G401 (cell line): Measurements from ENCODE around the gene ADAMTSL5. TPM values are rescaled to one million over a fixed set of nuclear protein-coding genes. Genes with fewer than 3 reads are reported as not detected.
A peak's percentile ranks its signal among the peaks of the same experiment; 100 is the strongest.
"Not testable (repeated sequence)": the region's sequence is repeated elsewhere in the genome, so short reads cannot be mapped to it uniquely, and the experiment has no call there.

Experiments
- DNase-seq: peaks from one replicate; pipeline ENCODE4 v3.0.0-alpha.2; 2015; ENCODE audit warnings: low spot score
- in situ Hi-C: cut with HindIII; loops from 2 replicates; pipeline ENCODE4 v1.10.0; 2016; ENCODE audit warnings: low sequenced_read_pairs, mixed read lengths
- total RNA-seq: library from RNA; depleted of rRNA; stranded (reverse); fragments of >200 nt; shearing (Covaris generic); gene quantifications from 2 replicates; pipeline ENCODE4 v1.2.3, GENCODE V29; 2014

The ADAMTSL5 gene
- total RNA-seq, 1 experiment from 2014 or later = 2.1 TPM

DNA sequence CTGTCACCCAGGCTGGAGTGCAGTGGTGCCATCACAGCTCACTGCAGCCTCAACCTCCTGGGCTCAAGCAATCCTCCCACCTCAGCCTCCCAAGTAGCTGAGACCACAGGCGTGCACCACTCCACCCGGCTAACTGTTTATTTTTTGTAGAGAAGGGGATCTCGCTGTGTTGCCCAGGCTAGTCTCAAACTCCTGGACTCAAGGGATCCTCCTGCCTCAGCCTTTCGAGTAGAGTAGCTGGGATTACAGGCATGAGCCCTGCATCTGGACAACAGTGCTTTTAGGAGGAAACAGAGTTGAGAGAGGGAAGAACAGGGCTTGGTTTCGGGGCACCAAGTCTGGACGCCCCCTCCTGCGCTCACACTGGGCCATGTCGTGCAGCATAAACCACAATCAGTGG, 7.0 kb upstream of the ADAMTSL5 start:
- in situ Hi-C loops, DNase-seq: not testable (repeated sequence)

DNA sequence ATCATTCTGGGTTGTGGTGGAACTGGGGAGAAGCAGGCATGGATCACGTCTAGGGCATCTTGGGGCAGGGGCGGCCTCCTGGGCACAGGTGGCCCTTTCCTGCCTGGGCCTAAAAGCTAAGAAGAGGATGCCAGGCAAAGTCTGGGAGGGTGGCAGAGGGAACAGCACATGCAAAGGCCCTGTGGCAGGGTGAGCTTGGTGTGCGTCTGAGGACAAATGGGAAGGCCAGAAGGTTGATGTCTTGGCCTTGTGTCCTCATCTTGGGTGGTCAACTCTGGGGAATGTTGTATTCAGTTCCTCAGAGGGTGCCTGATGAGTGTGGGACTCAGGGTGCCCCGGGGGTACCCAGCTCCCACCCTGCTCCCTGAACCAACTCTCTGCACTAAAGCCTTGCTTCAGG, 5.7 kb upstream of the ADAMTSL5 start:
- no peak for DNase-seq
- in situ Hi-C loops = no loop called here

DNA sequence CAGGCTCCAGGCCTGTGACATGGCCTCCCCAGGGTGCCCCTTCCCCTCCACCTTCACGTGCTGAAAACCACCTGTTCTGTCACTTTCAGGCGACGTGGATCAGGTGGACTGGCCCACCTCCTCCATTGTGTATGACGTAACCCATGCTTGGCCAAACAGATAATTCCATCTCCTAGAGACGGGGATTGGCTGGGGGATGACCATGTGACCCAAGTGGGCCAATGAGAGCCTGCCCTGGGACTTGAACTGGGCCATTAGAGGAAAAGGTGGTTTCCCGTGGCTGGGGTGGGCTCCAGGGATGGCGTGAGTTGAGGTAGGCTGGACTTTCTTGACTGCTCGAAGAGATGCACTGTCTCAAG, 3.6 kb upstream of the ADAMTSL5 start:
- in situ Hi-C loops = no loop called here
- no peak for DNase-seq

DNA sequence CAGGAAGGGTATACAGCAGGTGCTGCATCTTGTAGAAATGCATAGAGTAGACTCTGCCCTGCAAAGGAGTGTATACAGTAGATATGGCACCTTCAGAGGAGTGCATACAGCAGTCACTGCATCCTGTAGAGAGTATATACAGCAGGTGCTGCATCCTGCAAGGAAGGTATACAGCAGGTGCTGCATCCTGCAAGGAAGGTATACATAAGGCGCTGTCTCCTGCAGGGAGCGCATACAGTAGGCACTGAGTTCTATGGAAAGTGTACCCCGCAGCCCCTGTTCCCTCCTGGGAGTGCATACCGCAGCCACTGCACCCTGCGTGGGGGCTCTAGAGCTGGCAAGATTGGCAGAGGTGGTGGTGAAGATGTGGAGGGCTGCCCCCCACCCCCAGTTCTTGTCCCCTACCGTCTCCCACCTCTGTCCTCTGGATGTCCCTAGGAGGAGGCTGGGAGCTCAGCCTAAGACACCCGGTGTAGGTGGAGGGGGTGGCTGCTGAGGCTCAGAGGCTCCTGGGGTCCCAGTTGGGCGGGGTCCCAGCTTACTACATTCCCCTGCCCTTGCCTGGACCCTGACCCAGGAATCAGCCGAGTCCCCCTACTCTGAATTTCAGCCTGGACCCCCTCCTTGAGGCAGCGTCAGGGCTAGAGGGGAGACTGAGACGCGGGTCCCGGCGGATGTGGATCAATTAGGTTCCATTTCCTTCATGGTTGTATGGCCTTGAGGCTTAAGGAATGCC, 2.3 kb upstream of the ADAMTSL5 start:
- no peak for DNase-seq

DNA sequence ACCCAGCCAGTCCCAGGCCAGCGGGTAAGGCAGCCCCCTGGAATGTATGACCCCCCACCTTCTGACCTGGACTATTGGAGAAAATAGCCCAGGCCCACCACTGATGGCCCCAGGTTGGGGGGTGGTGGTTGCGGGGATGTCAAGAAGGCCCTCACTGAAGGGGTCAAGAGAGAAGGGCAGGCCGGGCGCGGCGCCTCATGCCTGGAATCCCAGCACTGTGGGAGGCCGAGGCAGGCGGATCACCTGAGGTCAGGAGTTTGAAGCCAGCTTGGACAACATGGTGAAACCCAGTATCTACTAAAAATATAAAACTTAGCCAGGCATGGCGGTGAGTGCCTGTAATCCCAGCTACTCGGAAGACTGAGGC, 1.5 kb upstream of the ADAMTSL5 start:
- in situ Hi-C loops = no loop called here
- DNase-seq = no peak

More for the DNA sequence above, 2.3 kb upstream of the ADAMTSL5 start:
- in situ Hi-C loops = no loop called here

DNA sequence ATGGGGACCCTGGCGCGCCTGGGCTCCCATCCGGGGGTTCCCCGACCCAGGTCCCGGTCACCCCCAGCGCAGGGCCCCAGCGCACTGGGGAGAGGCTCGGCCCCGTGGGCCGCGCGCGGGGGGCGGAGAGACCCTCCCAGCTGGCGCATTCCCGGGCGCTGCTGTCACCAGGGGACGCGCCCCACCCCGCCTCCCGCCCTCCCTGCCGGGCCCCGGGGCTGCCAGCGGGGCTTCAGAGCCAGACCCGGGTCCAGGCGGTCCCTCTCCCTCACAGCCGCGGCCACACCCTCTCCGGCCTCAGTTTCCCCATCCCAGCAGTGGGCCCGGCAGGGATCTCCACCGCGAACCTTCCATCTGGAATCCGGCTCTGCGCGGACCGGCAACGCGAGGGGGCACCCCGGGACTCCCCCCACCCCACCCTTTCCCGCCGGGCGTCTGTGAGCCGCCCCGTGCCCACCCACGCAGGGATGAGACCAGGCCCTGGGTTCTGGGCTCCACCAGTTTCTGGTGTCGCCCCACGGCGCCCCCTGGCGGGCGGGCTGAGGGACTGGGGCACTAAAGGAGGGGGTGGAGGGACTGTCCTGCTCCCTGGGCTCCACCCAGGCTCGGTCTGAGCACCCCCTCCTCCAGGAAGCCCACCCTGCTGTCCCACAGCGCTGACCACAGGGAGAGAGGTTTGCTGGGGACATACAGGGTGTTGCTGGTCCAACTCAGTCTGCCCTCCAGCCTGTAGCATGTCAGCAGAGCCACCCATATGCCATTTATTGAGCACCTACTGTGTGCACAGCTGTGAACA, 878 bp upstream of the ADAMTSL5 start:
- no peak for DNase-seq
- in situ Hi-C loops = no loop called here

DNA sequence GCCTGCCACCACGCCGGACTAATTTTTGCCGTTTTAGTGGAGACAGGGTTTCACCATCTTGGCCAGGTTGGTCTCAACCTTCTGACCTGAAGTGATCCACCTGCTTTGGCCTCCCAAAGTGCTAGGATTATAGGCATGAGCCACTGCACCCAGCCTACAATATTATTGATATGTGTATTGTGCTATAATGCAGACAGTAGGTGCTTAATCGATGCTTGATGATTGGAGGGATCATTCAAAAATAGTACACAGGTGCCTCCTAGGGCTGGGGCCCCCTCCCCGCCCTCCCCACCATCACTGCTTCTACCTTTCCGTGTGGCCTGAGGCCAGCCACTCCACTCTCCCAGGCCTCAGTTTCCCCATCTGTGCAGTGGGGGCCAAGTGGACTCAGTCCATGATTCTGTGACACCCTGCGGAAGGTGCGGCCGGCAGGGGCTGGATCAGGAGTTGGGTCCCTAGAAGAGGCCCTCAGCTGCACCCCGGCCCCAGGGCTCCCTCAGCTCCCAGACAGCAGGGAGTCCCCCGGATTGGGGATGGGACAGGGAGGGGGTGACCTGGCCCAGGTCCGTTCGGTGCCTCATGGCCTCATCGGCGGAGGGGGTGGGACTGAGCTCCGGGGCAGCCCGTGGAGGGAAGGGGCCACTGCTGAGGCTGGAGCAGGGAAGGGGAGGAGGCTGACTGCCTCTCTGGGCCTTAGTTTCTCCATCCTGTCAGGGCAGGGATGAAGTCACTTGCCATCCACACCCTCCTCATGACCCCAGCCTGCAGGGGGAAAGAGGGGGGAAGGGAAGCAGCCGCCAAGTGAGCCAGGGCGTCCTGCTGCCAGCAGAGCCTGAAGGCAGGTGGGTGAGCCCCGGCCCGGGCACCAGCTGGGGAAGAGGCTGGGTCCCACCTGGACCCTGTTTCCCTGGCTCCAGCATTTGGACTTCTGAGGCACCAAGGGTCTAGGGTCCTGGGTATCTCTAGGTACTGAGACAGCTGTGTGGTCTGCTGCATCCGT, 1.2 kb downstream of the ADAMTSL5 start:
- in situ Hi-C loops = no loop called here
- no peak for DNase-seq

DNA sequence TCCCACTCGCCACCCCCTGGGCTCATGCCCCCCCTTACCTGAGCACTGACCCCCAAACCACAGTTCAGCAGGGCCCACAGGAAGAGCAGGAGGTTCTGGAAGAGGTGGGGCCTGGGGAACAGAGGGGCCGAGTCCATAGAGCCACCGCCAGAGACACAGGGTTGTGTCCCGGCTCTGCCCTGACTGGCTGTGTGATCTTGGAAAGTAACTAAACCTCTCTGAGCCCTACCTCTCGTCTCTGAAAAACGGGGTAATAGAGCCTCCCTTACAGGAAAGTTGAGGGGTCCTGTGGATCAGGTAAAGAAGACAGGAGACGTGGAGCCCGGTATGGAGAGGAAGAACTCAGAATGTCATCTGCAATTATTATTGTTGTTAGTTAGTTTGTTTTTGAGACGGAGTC, 2.0 kb downstream of the ADAMTSL5 start:
- DNase-seq = no peak
- in situ Hi-C loops = no loop called here

DNA sequence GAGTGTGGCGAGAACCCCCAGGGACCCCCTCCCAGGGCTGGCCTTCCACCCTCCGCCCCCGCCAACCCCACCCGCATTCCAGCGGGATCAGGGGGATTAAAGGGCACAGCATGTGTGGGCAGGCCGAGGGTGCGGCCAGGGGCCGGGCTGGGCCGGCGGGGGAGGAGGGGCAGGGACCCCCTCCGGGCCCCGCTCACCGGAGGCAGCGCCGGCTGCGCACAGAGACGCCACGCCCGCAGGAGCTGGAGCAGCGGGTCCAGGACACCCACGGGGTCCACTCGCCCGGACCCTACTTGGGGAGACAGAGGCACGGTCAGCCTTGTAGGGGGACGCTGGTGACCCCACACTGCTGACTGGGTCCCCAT, 2.4 kb downstream of the ADAMTSL5 start:
- in situ Hi-C loops = no loop called here
- no peak for DNase-seq

DNA sequence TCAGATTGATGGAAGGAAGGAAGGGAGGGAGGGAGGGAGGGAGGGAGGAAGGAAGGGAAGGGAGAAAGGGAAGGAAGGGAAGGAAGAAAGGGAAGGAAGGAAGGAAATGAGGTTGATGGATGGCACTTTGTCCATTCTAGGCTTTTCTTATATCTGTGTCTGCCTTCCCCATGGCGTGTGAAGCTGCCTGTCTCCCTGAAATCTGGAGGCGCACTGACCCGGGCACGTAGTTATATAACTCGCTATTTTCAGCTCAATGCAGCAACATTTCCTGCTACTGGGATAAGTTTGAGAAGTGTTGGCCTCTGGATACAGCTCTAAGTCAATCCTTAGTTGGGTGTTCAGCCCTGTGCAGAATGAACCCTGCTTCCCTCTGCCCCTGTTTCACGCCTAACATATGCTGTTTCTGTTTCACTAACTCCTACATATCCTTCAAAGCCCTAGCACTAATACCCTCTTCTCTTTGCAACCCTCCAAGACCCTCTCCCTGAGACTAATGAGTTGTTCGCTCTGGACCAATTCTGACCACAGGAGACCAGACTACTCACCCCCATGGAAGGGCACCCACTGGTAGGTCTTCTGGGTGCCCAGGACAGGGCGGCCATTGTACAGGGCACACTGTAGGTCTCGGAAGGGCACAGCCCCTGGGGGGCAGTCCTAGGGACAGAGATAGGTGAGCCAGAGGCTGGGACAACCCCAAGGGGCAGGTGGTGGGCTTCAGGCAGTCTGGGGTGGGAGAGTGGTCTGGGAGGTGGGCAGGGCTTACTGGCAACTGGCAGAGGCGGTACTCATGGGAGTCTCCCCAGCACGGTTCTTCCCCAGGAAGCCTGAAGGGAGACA, 3.0 kb downstream of the ADAMTSL5 start:
- no peak for DNase-seq
- in situ Hi-C loops = no loop called here

DNA sequence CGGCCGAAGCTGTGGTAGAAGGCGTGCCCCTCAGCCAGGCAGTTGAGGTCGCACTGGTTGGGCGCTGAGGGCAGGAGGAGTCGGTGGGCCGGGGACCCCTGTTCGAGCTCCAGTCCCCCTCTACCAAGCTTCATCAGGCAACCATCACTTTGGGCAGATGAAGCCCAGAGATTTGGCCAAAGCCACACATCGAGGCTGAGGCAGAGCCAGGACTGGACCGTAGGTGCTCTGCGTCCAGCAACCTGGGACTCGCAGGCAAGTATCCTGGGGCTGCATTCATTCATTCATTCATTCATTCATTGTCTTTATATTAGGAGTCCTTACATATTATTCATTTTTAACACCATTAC, 4.3 kb downstream of the ADAMTSL5 start:
- in situ Hi-C loops = no loop called here

DNA sequence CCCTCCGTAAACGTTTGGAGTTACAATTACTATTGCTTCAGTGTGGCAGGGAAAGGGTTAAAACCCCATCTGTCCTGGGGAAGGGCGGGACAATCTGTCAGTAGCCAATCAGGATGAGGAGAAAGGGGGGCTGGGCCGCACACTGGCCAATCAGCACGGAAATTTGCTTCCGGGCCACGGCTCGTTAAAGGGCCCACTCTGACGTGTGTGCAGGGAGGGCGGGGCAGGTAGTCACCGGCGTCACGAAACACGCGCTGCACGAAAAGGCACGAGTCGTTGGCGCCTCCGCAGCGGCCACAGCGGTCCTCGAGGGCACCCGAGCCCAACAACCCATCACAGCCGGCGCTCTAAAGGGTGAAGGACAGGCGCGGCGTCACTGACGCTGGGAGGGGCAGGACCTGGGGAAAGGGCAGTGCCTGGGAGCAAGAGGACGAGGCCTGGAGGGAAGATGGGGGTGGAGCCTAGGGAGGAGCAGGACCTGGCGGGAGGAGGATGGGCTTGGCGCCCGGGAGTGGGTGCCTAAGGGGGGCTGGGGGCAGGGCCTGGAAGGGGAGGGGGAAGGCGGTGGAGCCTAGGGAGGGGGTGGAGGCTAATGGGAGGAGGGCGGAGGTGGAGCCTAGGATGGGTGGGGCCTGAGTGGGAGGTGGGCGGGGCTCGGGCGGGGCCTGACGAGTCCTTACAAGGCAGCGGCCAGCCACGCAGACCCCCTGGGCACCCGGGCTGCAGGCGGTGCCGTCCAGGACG, 4.9 kb downstream of the ADAMTSL5 start:
- DNase-seq = peak; percentile 97
- in situ Hi-C loops = no loop called here

More for the DNA sequence above, 4.3 kb downstream of the ADAMTSL5 start:
- DNase-seq = no peak

DNA sequence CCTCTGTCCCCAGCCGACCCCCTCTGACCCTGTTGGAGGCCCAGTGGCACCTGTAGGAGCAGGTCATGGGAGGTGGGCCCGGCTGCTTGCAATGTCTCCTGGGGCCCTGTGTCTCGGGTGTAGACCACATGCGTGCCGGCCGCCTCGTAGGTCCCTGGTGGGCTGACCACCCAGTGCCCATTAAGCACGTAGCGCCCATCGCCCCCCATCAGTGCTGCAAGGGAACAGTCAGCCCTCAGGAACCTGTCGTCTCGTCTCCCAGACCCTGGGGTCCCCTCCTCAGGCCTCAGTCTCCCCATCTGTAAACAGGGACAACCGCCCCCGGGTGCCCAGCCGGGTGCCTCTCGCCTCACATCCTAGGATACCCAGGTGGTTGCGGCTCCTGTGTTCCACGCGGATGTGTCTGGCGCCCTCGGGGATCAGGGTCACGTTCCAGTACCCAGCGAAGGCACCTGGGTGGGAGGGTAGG, 5.6 kb downstream of the ADAMTSL5 start:
- DNase-seq = no peak
- in situ Hi-C loops = no loop called here

DNA sequence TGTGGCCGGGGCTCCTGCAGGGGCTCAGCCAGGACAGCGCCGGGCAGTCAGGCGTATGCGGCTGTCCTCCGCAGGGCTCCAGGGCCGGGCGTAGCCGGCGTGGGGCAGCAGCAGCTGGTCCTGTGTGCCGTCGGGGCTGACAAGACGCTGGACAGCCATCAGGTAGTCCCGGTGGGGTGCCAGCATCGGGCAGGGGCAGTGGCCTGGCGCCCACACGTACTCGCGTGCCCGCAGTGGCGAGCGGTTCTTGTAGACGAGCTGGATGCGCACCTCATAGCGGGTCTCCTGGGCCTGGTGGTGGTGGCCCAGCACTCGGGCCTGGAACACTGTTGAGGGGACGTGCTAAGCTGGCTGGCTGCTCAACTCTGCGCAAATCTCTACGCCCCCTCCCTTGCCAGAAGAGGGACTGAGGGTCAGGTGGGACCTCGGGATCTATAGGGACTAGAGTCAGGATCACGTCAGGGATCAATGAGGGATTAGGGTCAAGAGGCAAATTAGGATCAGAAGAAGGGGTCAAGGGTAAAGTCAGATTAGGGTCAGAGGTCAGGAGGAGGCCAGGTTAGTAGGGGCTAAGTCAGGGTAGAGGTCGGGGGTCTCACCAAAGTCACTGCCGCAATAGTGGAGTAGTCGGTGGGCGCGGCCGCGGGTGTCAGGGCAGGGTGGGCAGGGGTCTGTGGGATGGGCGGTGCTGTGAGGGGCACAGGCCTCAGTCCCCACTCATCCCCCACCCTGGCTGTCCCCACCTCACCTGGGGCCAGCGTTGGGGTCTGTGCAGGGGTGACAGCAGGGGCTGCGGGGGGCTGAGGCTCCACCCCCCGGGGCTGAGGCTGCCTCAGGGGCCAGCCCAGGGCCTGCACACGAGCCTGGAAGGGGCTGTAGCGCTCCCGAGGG, 6.6 kb downstream of the ADAMTSL5 start:
- DNase-seq = no peak
- in situ Hi-C loops = no loop called here

DNA sequence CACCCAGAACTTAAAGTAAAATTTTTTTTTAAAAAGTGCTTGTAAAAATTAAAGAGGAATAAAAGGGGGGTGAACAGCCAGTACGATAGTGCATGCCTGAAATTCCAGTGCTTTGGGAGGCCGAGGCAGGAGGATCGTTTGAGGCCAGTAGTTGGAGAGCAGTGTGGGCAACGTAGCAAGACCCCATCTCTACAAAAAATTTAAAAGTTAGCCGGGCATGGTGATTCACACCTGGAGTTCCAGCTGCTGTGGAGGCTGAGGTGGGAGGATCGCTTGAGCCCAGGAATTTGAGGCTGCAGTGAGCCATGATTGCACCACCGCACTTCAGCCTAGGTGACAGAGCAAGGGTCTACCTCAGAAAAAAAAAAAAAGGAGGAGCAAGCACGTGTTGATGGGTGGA, 7.8 kb downstream of the ADAMTSL5 start:
- DNase-seq = no peak
- in situ Hi-C loops = no loop called here

DNA sequence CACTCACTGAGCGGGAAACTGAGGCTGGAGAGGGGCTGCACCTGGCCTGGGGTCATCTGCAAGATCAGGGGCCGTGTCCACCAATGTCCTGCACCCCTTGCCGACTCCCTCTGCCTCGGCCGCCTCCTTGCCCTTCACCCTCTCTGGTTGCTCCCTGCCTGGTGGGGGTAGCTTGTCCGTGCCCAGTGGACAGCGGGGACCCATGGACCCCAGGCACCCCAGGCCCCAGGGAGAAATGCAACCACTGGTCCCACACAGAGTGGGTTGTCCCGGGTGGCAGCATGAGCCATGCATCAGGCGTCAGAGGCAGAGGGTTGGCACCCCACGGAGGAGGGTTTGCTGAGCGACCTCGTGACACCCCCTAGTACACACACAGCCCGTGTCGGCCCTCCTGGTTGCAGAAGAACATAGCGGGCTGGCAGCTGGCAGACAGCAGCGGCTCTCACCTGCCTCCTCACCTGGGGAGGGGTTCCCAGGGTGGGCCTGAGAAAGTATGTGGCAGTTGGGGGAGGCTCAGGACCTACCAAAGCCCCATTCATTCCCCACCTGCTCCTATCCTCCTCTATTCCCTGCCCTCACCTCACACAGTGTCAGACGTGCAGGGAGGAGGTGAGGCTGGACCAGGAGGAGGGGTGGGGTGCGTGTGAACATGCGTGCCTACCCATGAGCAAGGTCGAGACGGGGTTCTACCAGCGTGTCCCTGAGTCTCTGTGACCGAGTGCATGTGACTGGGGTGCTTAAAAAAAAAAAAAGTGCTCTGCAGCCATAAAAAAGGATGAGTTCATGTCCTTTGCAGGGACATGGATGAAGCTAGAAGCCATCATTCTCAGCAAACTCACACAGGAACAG, 8.7 kb downstream of the ADAMTSL5 start:
- DNase-seq = no peak
- in situ Hi-C loops = no loop called here
